HepG2 (cell line): ENCODE data around the gene MACROD2. TPM values are rescaled to one million over a fixed set of nuclear protein-coding genes. Genes with fewer than 3 reads are reported as not detected.

Experiments
- AKAP8 ChIP-seq: sonication (generic); formaldehyde crosslinking; IDR thresholded peaks from 2 replicates; pipeline ENCODE4 v1.5.1; 2020; ENCODE audit warnings: mild to moderate bottlenecking, missing genetic modification reagents
- KAT7 ChIP-seq: IDR thresholded peaks from 2 replicates; pipeline ENCODE4 v1.6.1; 2018; ENCODE audit warnings: borderline replicate concordance, missing compliant biosample characterization
- KLF16 ChIP-seq, 2 experiments: sonication (generic) in 1 of 2; formaldehyde crosslinking in 1 of 2; IDR thresholded peaks; 2 replicates each; pipeline versions ENCODE4 v1.6.1 to v1.8.0; 2016 to 2023; ENCODE audit warnings: missing genetic modification reagents in 2 of 2, missing compliant biosample characterization in 1 of 2
- KMT2B ChIP-seq: IDR thresholded peaks from 2 replicates; pipeline ENCODE4 v1.6.1; 2016; ENCODE audit warnings: missing genetic modification reagents, missing compliant biosample characterization
- MIER2 ChIP-seq: IDR thresholded peaks from 2 replicates; pipeline ENCODE4 v1.6.1; 2016; ENCODE audit warnings: missing biosample characterization, missing genetic modification reagents
- RCOR2 ChIP-seq: IDR thresholded peaks from 2 replicates; pipeline ENCODE4 v1.6.1; 2016; ENCODE audit warnings: missing biosample characterization, missing genetic modification reagents
- RERE ChIP-seq: IDR thresholded peaks from 2 replicates; pipeline ENCODE4 v1.6.1; 2016; ENCODE audit warnings: low read depth, missing genetic modification reagents, missing compliant biosample characterization
- RXRA ChIP-seq: sonication (generic); formaldehyde crosslinking; IDR thresholded peaks from 2 replicates; pipeline ENCODE4 v1.5.1; 2020; ENCODE audit warnings: missing genetic modification reagents
- SALL1 ChIP-seq: sonication (generic); formaldehyde crosslinking; IDR thresholded peaks from 2 replicates; pipeline ENCODE4 v1.8.0; 2022; ENCODE audit warnings: mild to moderate bottlenecking, missing genetic modification reagents
- SAP130 ChIP-seq: IDR thresholded peaks from 2 replicates; pipeline ENCODE4 v1.6.1; 2016; ENCODE audit warnings: low read depth
- SMAD9 ChIP-seq: sonication (generic); formaldehyde crosslinking; IDR thresholded peaks from 2 replicates; pipeline ENCODE4 v1.5.1; 2020; ENCODE audit warnings: mild to moderate bottlenecking, missing genetic modification reagents
- TGIF2 ChIP-seq: IDR thresholded peaks from 2 replicates; pipeline ENCODE4 v1.6.1; 2016; ENCODE audit warnings: control low read depth, missing compliant biosample characterization
- THAP9 ChIP-seq: sonication (generic); formaldehyde crosslinking; IDR thresholded peaks from 2 replicates; pipeline ENCODE4; 2020; ENCODE audit warnings: missing genetic modification reagents, mild to moderate bottlenecking, borderline replicate concordance
- YEATS4 ChIP-seq: sonication (generic); formaldehyde crosslinking; IDR thresholded peaks from 2 replicates; pipeline ENCODE4 v1.4.0; 2020; ENCODE audit warnings: missing genetic modification reagents, borderline replicate concordance
- ZFP82 ChIP-seq: sonication (generic); formaldehyde crosslinking; IDR thresholded peaks from 2 replicates; pipeline ENCODE4 v1.5.1; 2020; ENCODE audit warnings: mild to moderate bottlenecking, missing genetic modification reagents, borderline replicate concordance
- ZNF446 ChIP-seq: sonication (generic); formaldehyde crosslinking; IDR thresholded peaks from 2 replicates; pipeline ENCODE4 v1.5.0; 2020; ENCODE audit warnings: mild to moderate bottlenecking, missing genetic modification reagents
- ZNF512 ChIP-seq: sonication (generic); formaldehyde crosslinking; IDR thresholded peaks from 2 replicates; pipeline ENCODE4 v1.4.0; 2020; ENCODE audit warnings: mild to moderate bottlenecking, missing genetic modification reagents
- ZNF773 ChIP-seq: sonication (generic); formaldehyde crosslinking; IDR thresholded peaks from 2 replicates; pipeline ENCODE4 v1.4.0; 2020; ENCODE audit warnings: missing genetic modification reagents, borderline replicate concordance
- polyA plus RNA-seq, 8 experiments: library from polyadenylated mRNA; depleted of rRNA in 3 of 8; stranded (reverse) in 7 of 8; unstranded in 1 of 8; fragments of >200 nt; fragmentation: Illumina TruSeq in 4 of 8; extraction: Trizol in 4 of 8; gene quantifications; 2 replicates each; pipeline versions ENCODE4 v1.2.1 to v1.2.3, GENCODE V29; 2011 to 2016; ENCODE audit warnings: low read depth in 4 of 8, missing spikeins in 1 of 8, mixed read lengths in 1 of 8; ENCODE audit not compliant: insufficient read depth in 1 of 8
- total RNA-seq, 5 experiments: library from RNA; depleted of rRNA; stranded (reverse); fragments of >200 nt; fragmentation: Illumina TruSeq; extraction: Trizol; gene quantifications; 2 replicates each; pipeline ENCODE4 v1.2.3, GENCODE V29; 2016; ENCODE audit warnings: low read depth in 1 of 5

The MACROD2 gene
- total and polyA plus RNA-seq, 2 of the 13 experiments (the other 11 are each of a cell fraction or from before 2014, with no cell fraction given) = 0.13 to 0.51 TPM

- no peak for TF ChIP-seq THAP9 (CRISPR knock-in tag)
- TF ChIP-seq SMAD9 (CRISPR knock-in tag) = no peak
- no peak for TF ChIP-seq KMT2B
- TF ChIP-seq RXRA = peak; percentile 32; the same call in 1 of the 2 replicates
- TF ChIP-seq SAP130 = peak; percentile 41; the same call in 1 of the 2 replicates
- TF ChIP-seq ZNF773 (CRISPR knock-in tag) = no peak
- TF ChIP-seq YEATS4 (CRISPR knock-in tag) = no peak
- no peak for TF ChIP-seq ZNF512 (CRISPR knock-in tag)
- no peak for TF ChIP-seq AKAP8 (CRISPR knock-in tag)
- no peak for TF ChIP-seq ZFP82 (CRISPR knock-in tag)
- peak; percentile 64; the same call in 1 of the 2 replicates for TF ChIP-seq RERE (CRISPR knock-in tag)
- no peak for TF ChIP-seq KAT7 (CRISPR knock-in tag)
- peak; percentile 44; the same call in 1 of the 2 replicates for TF ChIP-seq SALL1 (CRISPR knock-in tag)
- no peak for TF ChIP-seq ZNF446 (CRISPR knock-in tag)
- peak; percentile 74; the same call in 1 of the 2 replicates for TF ChIP-seq RCOR2 (CRISPR knock-in tag)
- 0 out of 2 replicates have a peak, but pooled peaks have one; percentile 22 for TF ChIP-seq MIER2 (CRISPR knock-in tag)
- 0 out of 2 replicates have a peak, but pooled peaks have one; percentile 27 for TF ChIP-seq TGIF2 (CRISPR knock-in tag)
- 0 out of 4 replicates have a peak, but pooled peaks of 1 of the 2 experiments have one; percentile 19 for TF ChIP-seq KLF16 (CRISPR knock-in tag; IDR thresholded peaks at IDR 0.05)
These were observed 2103.7 kb downstream of the MACROD2 start (continued) for GRCh38 chr20:16098890-16099639.
